A673 (cell line): ENCODE results near the gene ETV6.

Experiments
- EZH2 ChIP-seq: fragments of 200-600 bp; sonication (generic); IDR thresholded peaks from 2 replicates; pipeline ENCODE4 v1.6.1; 2017; ENCODE audit warnings: borderline replicate concordance, low read depth, mild to moderate bottlenecking, mixed read lengths, antibody characterized with exemption, low read length; ENCODE audit not compliant: poor library complexity, severe bottlenecking
- TF ChIP-seq, protein P1 (sequence below): fragments of 300-800, 200-600 bp; sonication (generic); conservative IDR thresholded peaks from 2 replicates; pipeline ENCODE4 v1.5.1; 2017; ENCODE audit warnings: low read depth, mild to moderate bottlenecking, antibody characterized with exemption, low read length, moderate library complexity, mixed read lengths

DNA sequence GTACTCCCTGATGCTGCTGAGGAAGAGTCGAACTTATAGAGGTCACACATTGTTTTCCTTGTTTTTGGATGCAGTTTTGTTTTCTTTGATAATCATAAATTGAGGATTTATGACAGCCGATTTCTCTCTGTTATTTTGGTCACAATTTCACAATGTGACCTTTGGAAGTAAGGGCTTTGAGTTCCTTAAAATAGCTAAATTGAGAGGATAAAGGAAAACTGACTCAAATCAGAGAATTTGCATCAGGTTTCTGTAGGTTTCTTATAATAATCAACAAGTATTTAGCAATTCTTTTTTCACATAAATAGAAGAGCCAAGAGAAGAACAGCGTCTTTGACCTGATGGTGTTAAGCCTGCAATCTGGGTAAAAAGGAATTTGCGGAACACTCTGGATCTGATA lies 66.1 kb downstream of the ETV6 start:
- TF ChIP-seq, protein P1, sequence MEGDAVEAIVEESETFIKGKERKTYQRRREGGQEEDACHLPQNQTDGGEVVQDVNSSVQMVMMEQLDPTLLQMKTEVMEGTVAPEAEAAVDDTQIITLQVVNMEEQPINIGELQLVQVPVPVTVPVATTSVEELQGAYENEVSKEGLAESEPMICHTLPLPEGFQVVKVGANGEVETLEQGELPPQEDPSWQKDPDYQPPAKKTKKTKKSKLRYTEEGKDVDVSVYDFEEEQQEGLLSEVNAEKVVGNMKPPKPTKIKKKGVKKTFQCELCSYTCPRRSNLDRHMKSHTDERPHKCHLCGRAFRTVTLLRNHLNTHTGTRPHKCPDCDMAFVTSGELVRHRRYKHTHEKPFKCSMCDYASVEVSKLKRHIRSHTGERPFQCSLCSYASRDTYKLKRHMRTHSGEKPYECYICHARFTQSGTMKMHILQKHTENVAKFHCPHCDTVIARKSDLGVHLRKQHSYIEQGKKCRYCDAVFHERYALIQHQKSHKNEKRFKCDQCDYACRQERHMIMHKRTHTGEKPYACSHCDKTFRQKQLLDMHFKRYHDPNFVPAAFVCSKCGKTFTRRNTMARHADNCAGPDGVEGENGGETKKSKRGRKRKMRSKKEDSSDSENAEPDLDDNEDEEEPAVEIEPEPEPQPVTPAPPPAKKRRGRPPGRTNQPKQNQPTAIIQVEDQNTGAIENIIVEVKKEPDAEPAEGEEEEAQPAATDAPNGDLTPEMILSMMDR = no peak
- no peak for TF ChIP-seq EZH2
